H1 (cell line): ENCODE measurements around the gene TRIM47. TPM values are rescaled to one million over a fixed set of nuclear protein-coding genes. Genes with fewer than 3 reads are reported as not detected.

Experiments
- CTCF ChIA-PET: fragments of 300-600 bp; sonication (Branson Sonifier 250); formaldehyde crosslinking; loops from one replicate; lab custom pipeline; 2021; ENCODE audit not compliant: partially characterized antibody; lab: Charles Lee
- POLR2A ChIA-PET: fragments of 300-600 bp; sonication (Branson Sonifier 250); formaldehyde crosslinking; loops from one replicate; lab custom pipeline; 2021; ENCODE audit warnings: inconsistent platforms; ENCODE audit not compliant: partially characterized antibody; lab: Charles Lee
- DNase-seq, 2 experiments: peaks; one replicate each; pipeline versions ENCODE4 v3.0.0 to v3.0.0-alpha.2; 2010 to 2022; ENCODE audit warnings: low spot score in 2 of 2, low read depth in 1 of 2, mixed read lengths in 1 of 2
- FAIRE-seq: peaks from 2 replicates; lab custom pipeline; 2011; peaks lifted over from hg19 to GRCh38; lab: Jason Lieb, UNC
- H2AFZ ChIP-seq: 2 replicates; pipeline ENCODE4 v1.8.1; 2012; ENCODE audit warnings: low read length, inconsistent platforms
- H2AK5ac ChIP-seq: 2 replicates; pipeline ENCODE4 v1.6.1; 2013; ENCODE audit warnings: low read depth, low read length
- H2BK120ac ChIP-seq: replicated peaks from 2 replicates; pipeline ENCODE3; 2013; ENCODE audit warnings: low read depth, low read length, inconsistent platforms
- H2BK12ac ChIP-seq: 2 replicates; pipeline ENCODE4 v1.6.1; 2013; ENCODE audit warnings: low read depth, low read length
- H2BK15ac ChIP-seq: 2 replicates; pipeline ENCODE4 v1.6.1; 2013; ENCODE audit warnings: low read length
- H2BK20ac ChIP-seq: 2 replicates; pipeline ENCODE4 v1.6.1; 2013; ENCODE audit warnings: low read length
- H2BK5ac ChIP-seq: 2 replicates; pipeline ENCODE4 v1.6.1; 2013; ENCODE audit warnings: low read depth, low read length
- H3K14ac ChIP-seq: 2 replicates; pipeline ENCODE4 v1.6.1; 2013; ENCODE audit warnings: inconsistent platforms; ENCODE audit not compliant: insufficient read length
- H3K18ac ChIP-seq: 2 replicates; pipeline ENCODE4 v1.6.1; 2013; ENCODE audit warnings: low read length; ENCODE audit errors: extremely low read depth
- H3K23ac ChIP-seq: 2 replicates; pipeline ENCODE4 v1.6.1; 2013; ENCODE audit warnings: inconsistent platforms; ENCODE audit not compliant: insufficient read length
- H3K23me2 ChIP-seq: 2 replicates; pipeline ENCODE4 v1.6.1; 2013; ENCODE audit warnings: low read depth, low read length
- H3K27ac ChIP-seq: 2 replicates; pipeline ENCODE4 v1.6.1; 2011; ENCODE audit warnings: low read depth, low read length, inconsistent platforms
- H3K27me3 ChIP-seq, 4 experiments: replicated peaks in 1 of 4; 1 replicate in 1 of 4; 2 replicates in 3 of 4; pipeline versions ENCODE4 v1.6.1 to v1.8.1; 2011 to 2013; ENCODE audit warnings: low read length in 3 of 4, mild to moderate bottlenecking in 3 of 4, inconsistent platforms in 2 of 4, mixed read lengths in 2 of 4, moderate library complexity in 1 of 4; ENCODE audit not compliant: control insufficient read depth in 3 of 4, insufficient read depth in 3 of 4; ENCODE audit errors: extremely low read depth in 1 of 4
- H3K36me3 ChIP-seq, 4 experiments: 2 replicates each; pipeline versions ENCODE4 v1.6.1 to v1.8.1; 2011 to 2013; ENCODE audit warnings: mild to moderate bottlenecking in 4 of 4, low read length in 3 of 4, moderate library complexity in 2 of 4, control low read depth in 1 of 4, inconsistent platforms in 1 of 4; ENCODE audit not compliant: insufficient read depth in 4 of 4, control insufficient read depth in 2 of 4
- H3K4ac ChIP-seq: replicated peaks from 2 replicates; pipeline ENCODE3; 2013; ENCODE audit warnings: low read length, low read depth, mixed read lengths, inconsistent platforms; ENCODE audit not compliant: insufficient read length
- H3K4me1 ChIP-seq, 4 experiments: replicated peaks in 1 of 4; 1 replicate in 1 of 4; 2 replicates in 3 of 4; pipeline versions ENCODE4 v1.6.1 to v1.8.1; 2011 to 2013; ENCODE audit warnings: low read length in 3 of 4, inconsistent platforms in 2 of 4, mixed read lengths in 1 of 4; ENCODE audit not compliant: insufficient read depth in 4 of 4, control insufficient read depth in 3 of 4
- H3K4me2 ChIP-seq, 2 experiments: 2 replicates each; pipeline versions ENCODE4 v1.6.1 to v1.8.1; 2011 to 2013; ENCODE audit warnings: low read depth in 2 of 2, low read length in 2 of 2, control low read depth in 1 of 2, inconsistent platforms in 1 of 2, mild to moderate bottlenecking in 1 of 2; ENCODE audit not compliant: insufficient read depth in 1 of 2
- H3K4me3 ChIP-seq, 4 experiments: fragments of 200-600, 300-600 bp in 1 of 4; sonication (generic), shearing (Covaris generic), sonication (Bioruptor Twin) in 1 of 4; 2 replicates each; pipeline versions ENCODE4 v1.5.1 to v1.8.1; 2011 to 2016; ENCODE audit warnings: low read length in 4 of 4, low read depth in 3 of 4, control low read depth in 2 of 4, inconsistent platforms in 2 of 4, mild to moderate bottlenecking in 2 of 4, mixed read lengths in 1 of 4, moderate library complexity in 1 of 4; ENCODE audit not compliant: insufficient read depth in 2 of 4; ENCODE audit errors: extremely low read depth in 1 of 4
- H3K56ac ChIP-seq: replicated peaks from 2 replicates; pipeline ENCODE3; 2013; ENCODE audit warnings: low read depth, mild to moderate bottlenecking, mixed read lengths, low read length, inconsistent platforms; ENCODE audit not compliant: insufficient read length
- H3K79me1 ChIP-seq: 2 replicates; pipeline ENCODE4 v1.6.1; 2013; ENCODE audit warnings: low read depth, low read length, control low read depth
- H3K79me2 ChIP-seq, 2 experiments: 2 replicates each; pipeline versions ENCODE4 v1.6.1 to v1.8.1; 2012 to 2013; ENCODE audit warnings: low read length in 2 of 2, mild to moderate bottlenecking in 2 of 2, inconsistent platforms in 1 of 2; ENCODE audit not compliant: insufficient read depth in 2 of 2, control insufficient read depth in 1 of 2
- H3K9ac ChIP-seq, 4 experiments: replicated peaks in 1 of 4; 1 replicate in 1 of 4; 2 replicates in 3 of 4; pipeline versions ENCODE4 v1.6.1 to v1.8.1; 2011 to 2013; ENCODE audit warnings: low read depth in 3 of 4, low read length in 3 of 4, control low read depth in 2 of 4, mild to moderate bottlenecking in 2 of 4, moderate library complexity in 2 of 4, inconsistent platforms in 1 of 4; ENCODE audit errors: extremely low read depth in 1 of 4
- H3K9me3 ChIP-seq, 2 experiments: 2 replicates each; pipeline versions ENCODE4 v1.6.1 to v1.8.1; 2012 to 2013; ENCODE audit warnings: mild to moderate bottlenecking in 2 of 2, moderate library complexity in 2 of 2, control low read depth in 1 of 2, inconsistent platforms in 1 of 2, low read depth in 1 of 2, low read length in 1 of 2, mixed read lengths in 1 of 2; ENCODE audit not compliant: insufficient read depth in 2 of 2
- H4K20me1 ChIP-seq, 2 experiments: replicated peaks in 1 of 2; 2 replicates each; pipeline versions ENCODE3 to v1.8.1; 2011 to 2013; ENCODE audit warnings: inconsistent platforms in 2 of 2, low read length in 2 of 2, mild to moderate bottlenecking in 1 of 2; ENCODE audit not compliant: insufficient read depth in 2 of 2, control insufficient read depth in 1 of 2
- H4K5ac ChIP-seq: 2 replicates; pipeline ENCODE4 v1.6.1; 2013; ENCODE audit warnings: low read length, low read depth, mixed read lengths, inconsistent platforms; ENCODE audit not compliant: insufficient read length
- H4K8ac ChIP-seq: 2 replicates; pipeline ENCODE4 v1.8.0; 2013; ENCODE audit warnings: mild to moderate bottlenecking, moderate library complexity, low read length, inconsistent platforms; ENCODE audit not compliant: insufficient read depth; ENCODE audit errors: extremely low read depth
- H4K91ac ChIP-seq: replicated peaks from 2 replicates; pipeline ENCODE3; 2013; ENCODE audit warnings: low read length, mixed read lengths, inconsistent platforms; ENCODE audit not compliant: insufficient read length
- CREB1 ChIP-seq: IDR thresholded peaks from 2 replicates; pipeline ENCODE4 v1.6.1; 2012; ENCODE audit warnings: inconsistent platforms
- CTCF ChIP-seq, 3 experiments: IDR thresholded peaks; 1 replicate in 2 of 3; 2 replicates in 1 of 3; pipeline versions ENCODE4 v1.5.1 to v1.6.1; 2011; ENCODE audit warnings: low read length in 3 of 3, mild to moderate bottlenecking in 3 of 3, inconsistent platforms in 2 of 3, low read depth in 1 of 3, moderate library complexity in 1 of 3; ENCODE audit not compliant: insufficient read depth in 1 of 3; ENCODE audit errors: control extremely low read depth in 1 of 3
- JUND ChIP-seq: IDR thresholded peaks from 2 replicates; pipeline ENCODE4 v1.6.1; 2011; ENCODE audit warnings: mild to moderate bottlenecking, improper control_type of control experiment, low read length
- KDM4A ChIP-seq: IDR thresholded peaks from one replicate; pipeline ENCODE4 v1.7.1; 2012; ENCODE audit warnings: low read depth, mild to moderate bottlenecking, moderate library complexity, low read length, inconsistent platforms; ENCODE audit not compliant: severe bottlenecking
- POLR2AphosphoS5 ChIP-seq: IDR thresholded peaks from 2 replicates; pipeline ENCODE4 v1.6.1; 2011; ENCODE audit warnings: low read depth, low read length
- RFX5 ChIP-seq: IDR thresholded peaks from 2 replicates; pipeline ENCODE4 v1.6.1; 2011; ENCODE audit warnings: low read depth, low read length, improper control_type of control experiment, borderline replicate concordance
- SIRT6 ChIP-seq: IDR thresholded peaks from one replicate; pipeline ENCODE4 v1.7.1; 2012; ENCODE audit warnings: low read length, inconsistent platforms
- TAF1 ChIP-seq: IDR thresholded peaks from 2 replicates; pipeline ENCODE4 v1.6.1; 2011; ENCODE audit warnings: mild to moderate bottlenecking, low read depth, low read length
- TBP ChIP-seq: IDR thresholded peaks from 2 replicates; pipeline ENCODE4 v1.6.1; 2011; ENCODE audit warnings: low read depth, low read length, improper control_type of control experiment
- TEAD4 ChIP-seq: IDR thresholded peaks from 2 replicates; pipeline ENCODE4 v1.6.1; 2012; ENCODE audit warnings: low read depth, low read length, inconsistent platforms, mixed read lengths
- WGBS, 2 experiments: shearing (Covaris generic) in 1 of 2; methylation state at CpG; one replicate each; pipeline versions ENCODE4 v1.1.6 to v1.1.7; 2013 to 2015; ENCODE audit warnings: low lambda C conversion rate in 2 of 2, mixed read lengths in 2 of 2, inconsistent platforms in 1 of 2, low coverage in 1 of 2, missing lambda C conversion rate in 1 of 2; ENCODE audit not compliant: insufficient replicate concordance in 2 of 2, insufficient coverage in 1 of 2, insufficient read length in 1 of 2; ENCODE audit errors: extremely low coverage in 1 of 2, missing lambda C conversion rate in 1 of 2; 5-methylcytosine and 5-hydroxymethylcytosine counted together
- polyA plus RNA-seq, 7 experiments: library from polyadenylated mRNA; depleted of rRNA in 3 of 7; stranded (reverse) in 5 of 7; unstranded in 2 of 7; fragments of >200 nt in 5 of 7; fragments of 200-250 nt in 2 of 7; gene quantifications; 1 replicate in 5 of 7; 2 replicates in 1 of 7; 4 replicates in 1 of 7; pipeline versions ENCODE4 v1.2.1 to v1.2.3, GENCODE V29; 2011 to 2013; ENCODE audit warnings: missing spikeins in 2 of 7, mixed read lengths in 2 of 7
- total RNA-seq: library from RNA; stranded (reverse); fragmentation: NEBNext Ultra II Directional; extraction: Animal tissue kit (Norgen Biotek cat#: 25700); gene quantifications from 2 replicates; pipeline ENCODE4 v1.2.1, GENCODE V29; 2021

The TRIM47 gene
- total and polyA plus RNA-seq, 2 of the 8 experiments (the other 6 are each of a cell fraction or from before 2014, with no cell fraction given), result 6.3 to 6.4 TPM

GRCh38 chr17:75825149-75825552, 53.2 kb downstream of the TRIM47 start:
- Histone ChIP-seq H3K4me1 (peaks cover 0 to 13% (median 9%) of the 10 kb centered on the region in 4 experiments; a peak in 6 of 7 replicates), H3K56ac (no peak overlapping the region), H4K20me1 (peaks cover 0 to 4% of the 10 kb centered on the region in 2 experiments), H2BK5ac (no peak overlapping the region), H3K27me3 (no peaks in the 10 kb centered on the region), H2BK15ac (no peak overlapping the region), H3K18ac (no peak overlapping the region), H3K23me2 (peaks cover 2% of the 10 kb centered on the region; the same call in 1 of the 2 replicates), H2AFZ (no peak overlapping the region), H3K4me2 (no peak overlapping the region), H2BK20ac (no peak overlapping the region), H2BK120ac (no peak overlapping the region), H3K9me3 (no peaks in the 10 kb centered on the region), H3K4me3 (no peak overlapping the region), H2BK12ac (no peak overlapping the region), H3K23ac (no peak overlapping the region), H2AK5ac (no peak overlapping the region), H3K27ac (no peak overlapping the region), H3K36me3 (peaks cover 14 to 27% (median 24%) of the 10 kb centered on the region in 4 experiments), H3K79me1 (0 out of 2 replicates have a peak, but pooled peaks cover 2% of the 10 kb centered on the region), H3K4ac (no peak overlapping the region), H3K14ac (no peak overlapping the region), H4K8ac (no peak overlapping the region), H3K79me2 (no peaks in the 10 kb centered on the region), H4K91ac (no peak overlapping the region), H4K5ac (no peak overlapping the region), H3K9ac (no peak overlapping the region)
- 96% methylated on average over 8 of the region's 13 CpGs; no CpG with 5 or more reads in 1 of the 2 experiments for WGBS, 2 experiments
- POLR2A ChIA-PET, result interaction anchor here (0.6 to 16.0 kb wide), 4 partner anchors 10 to 275 kb away, joined by 3 to 216 read pairs (median 36); partner anchors contain the start of gene UNK
- DNase-seq, result no peak
- no peak for FAIRE-seq
- CTCF ChIA-PET, result interaction anchor here (1.1 to 21.9 kb wide), 8 partner anchors 9 to 72 kb away, joined by 3 to 563 read pairs (median 22); partner anchors contain the start of genes GALK1, UNC13D and WBP2
- TF ChIP-seq TEAD4, result no peak
- TF ChIP-seq TBP, result no peak
- no peak for TF ChIP-seq SIRT6
- no peak for TF ChIP-seq CTCF (IDR thresholded peaks at IDR 0.05; ENCODE audit: control extremely low read depth in 1 of 3, insufficient read depth in 1 of 3, low read depth in 1 of 3, low read length in 3 of 3)
- no peak for TF ChIP-seq JUND
- no peak for TF ChIP-seq TAF1
- no peak for TF ChIP-seq KDM4A
- no peak for TF ChIP-seq CREB1
- no peak for TF ChIP-seq RFX5
- no peak for TF ChIP-seq POLR2AphosphoS5
